Type B pancreatic cell (in vitro differentiated cells): ENCODE measurements around the gene PLD6. TPM values are rescaled to one million over a fixed set of nuclear protein-coding genes. Genes with fewer than 3 reads are reported as not detected.

ENCODE experiments used
- DNase-seq: peaks from one replicate; pipeline ENCODE4 v3.0.0; 2021; ENCODE audit warnings: mixed read lengths; ENCODE audit not compliant: unreplicated experiment; ENCODE audit errors: extremely low spot score
- H3K27ac Mint-ChIP-seq: 2 replicates; pipeline ENCODE4 v1.8.0; 2021; ENCODE audit warnings: mild to moderate bottlenecking, mixed read lengths
- H3K27me3 Mint-ChIP-seq: 2 replicates; pipeline ENCODE4 v1.8.0; 2021; ENCODE audit warnings: mixed read lengths
- H3K36me3 Mint-ChIP-seq: 2 replicates; pipeline ENCODE4 v1.8.0; 2021; ENCODE audit warnings: mixed read lengths
- H3K4me1 Mint-ChIP-seq: one replicate; pipeline ENCODE4 v1.8.0; 2021; ENCODE audit warnings: mixed read lengths; ENCODE audit not compliant: unreplicated experiment
- H3K4me3 Mint-ChIP-seq: 2 replicates; pipeline ENCODE4 v1.8.0; 2021; ENCODE audit warnings: mild to moderate bottlenecking, mixed read lengths
- H3K9me3 Mint-ChIP-seq: 2 replicates; pipeline ENCODE4 v1.8.0; 2021; ENCODE audit warnings: mixed read lengths
- CTCF ChIP-seq: fragments of 200-600 bp; sonication (generic); conservative IDR thresholded peaks from 2 replicates; pipeline ENCODE4 v1.5.0; 2021; ENCODE audit warnings: antibody characterized with exemption, mild to moderate bottlenecking
- total RNA-seq: library from RNA; stranded (reverse); gene quantifications from 2 replicates; pipeline ENCODE4 v1.2.1, GENCODE V29; 2021; ENCODE audit warnings: low replicate concordance

The PLD6 gene
- total RNA-seq, 1 donor from 2014 or later: 1.5 TPM

DNA sequence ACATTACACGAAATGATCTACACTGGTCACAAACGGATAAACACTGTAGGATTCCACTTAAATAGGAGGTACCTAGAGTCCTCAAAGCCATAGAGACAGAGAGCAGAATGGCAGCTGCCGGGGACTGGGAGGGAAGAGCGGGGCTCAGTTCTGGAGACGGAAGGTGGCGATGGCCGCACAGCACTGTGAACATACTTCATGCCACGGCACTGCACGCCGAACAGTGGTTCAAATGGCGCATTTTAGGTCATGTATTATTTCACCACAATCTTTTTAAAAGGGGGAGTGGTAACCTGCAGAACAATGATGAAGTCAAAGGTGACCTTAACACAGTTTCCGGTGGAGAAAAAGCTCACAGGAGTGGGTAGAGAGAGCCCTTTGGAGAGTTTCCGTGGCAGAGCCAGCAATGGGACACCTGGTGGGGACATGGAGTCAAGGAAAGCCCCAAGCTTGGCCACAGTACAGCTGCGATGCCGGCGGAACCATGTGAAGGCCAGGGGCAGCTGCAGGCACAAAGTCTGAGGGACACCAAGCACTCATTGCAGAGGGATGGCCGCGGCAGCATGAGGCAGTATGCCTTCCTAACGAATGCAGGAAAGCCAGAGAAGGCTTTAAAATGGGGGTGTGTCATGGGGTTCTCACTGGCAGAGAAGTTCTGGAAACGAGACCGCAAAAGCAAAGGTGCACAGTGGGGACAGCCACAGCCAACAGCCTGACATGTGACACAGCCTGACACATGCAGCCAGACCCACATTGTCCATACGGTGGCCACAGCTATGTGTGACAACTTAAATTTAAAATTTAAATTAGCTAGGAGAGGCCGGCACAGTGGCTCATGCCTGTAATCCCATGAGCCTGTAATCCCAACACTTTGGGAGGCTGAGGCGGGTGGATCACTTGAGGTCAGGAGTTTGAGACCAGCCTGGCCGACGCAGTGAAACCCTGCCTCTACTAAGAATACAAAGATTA, 23.6 kb upstream of the PLD6 start:
- no peak for TF ChIP-seq CTCF
- Mint-ChIP-seq H3K36me3 (peaks cover 10% of the 10 kb centered on the region), H3K27me3 (no peaks in the 10 kb centered on the region), H3K4me3 (no peak overlapping the region), H3K4me1 (no peaks in the 10 kb centered on the region), H3K27ac (no peak overlapping the region), H3K9me3 (no peaks in the 10 kb centered on the region)
- DNase-seq: no peak

GRCh38 chr17:17228521-17229279, 22.6 kb upstream of the PLD6 start:
- H3K27ac Mint-ChIP-seq: no peak overlapping the region
- H3K27me3 Mint-ChIP-seq: no peaks in the 10 kb centered on the region
- no peak overlapping the region for H3K4me3 Mint-ChIP-seq
- TF ChIP-seq CTCF: no peak
- no peak for DNase-seq
- peaks cover 10% of the 10 kb centered on the region for H3K36me3 Mint-ChIP-seq
- no peaks in the 10 kb centered on the region for H3K9me3 Mint-ChIP-seq
- H3K4me1 Mint-ChIP-seq: no peaks in the 10 kb centered on the region

DNA sequence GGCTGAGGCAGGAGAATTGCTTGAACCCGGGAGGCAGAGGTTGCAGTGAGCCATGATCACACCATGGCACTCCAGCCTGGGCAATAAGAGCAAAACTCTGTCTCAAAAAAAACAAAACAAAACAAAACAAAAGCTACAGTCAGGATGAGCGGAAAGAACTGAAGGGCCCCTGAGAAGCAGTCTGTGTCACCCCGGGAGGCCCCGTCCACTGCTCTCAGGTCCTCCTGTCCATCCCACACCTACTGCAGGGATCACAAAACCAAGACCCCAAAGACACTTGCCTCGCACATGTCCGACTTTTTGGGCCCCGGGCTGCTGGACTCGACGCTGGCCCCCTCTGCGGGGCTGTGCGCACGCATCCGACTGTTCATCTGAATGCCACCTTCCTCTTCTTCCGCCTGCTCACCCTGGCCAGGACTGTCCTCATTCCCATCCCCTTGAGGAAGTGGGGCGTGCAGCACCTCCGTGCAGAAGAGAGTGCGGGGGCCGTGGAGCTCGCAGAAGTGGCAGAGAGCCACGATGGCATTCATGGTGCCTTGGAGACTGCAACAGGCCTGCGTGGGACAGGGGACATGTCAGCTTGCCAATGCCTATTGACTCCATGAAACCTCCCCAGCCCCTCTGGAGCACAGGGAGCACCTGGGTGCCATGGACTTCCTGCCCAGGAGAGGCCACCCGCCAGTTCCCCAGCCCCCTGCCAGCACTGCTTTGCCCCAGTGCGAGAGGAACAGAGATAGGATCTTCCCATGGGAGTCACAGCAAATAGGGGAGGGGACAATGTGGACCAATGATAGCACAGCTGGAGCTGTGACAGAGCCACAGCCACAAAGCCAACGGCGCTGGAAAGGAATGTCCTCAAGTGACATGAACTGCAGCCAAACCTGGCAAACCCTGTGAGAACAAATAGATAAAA, 21.7 kb upstream of the PLD6 start:
- DNase-seq: no peak
- Mint-ChIP-seq H3K4me3 (no peak overlapping the region), H3K9me3 (no peaks in the 10 kb centered on the region), H3K36me3 (peaks cover 10% of the 10 kb centered on the region), H3K27ac (no peak overlapping the region), H3K27me3 (no peaks in the 10 kb centered on the region), H3K4me1 (no peaks in the 10 kb centered on the region)
- no peak for TF ChIP-seq CTCF

GRCh38 chr17:17226451-17227265, 20.5 kb upstream of the PLD6 start:
- no peak for TF ChIP-seq CTCF
- no peaks in the 10 kb centered on the region for H3K4me1 Mint-ChIP-seq
- peaks cover 14% of the 10 kb centered on the region for H3K36me3 Mint-ChIP-seq
- H3K9me3 Mint-ChIP-seq: no peaks in the 10 kb centered on the region
- no peak for DNase-seq
- no peak overlapping the region for H3K27ac Mint-ChIP-seq
- H3K27me3 Mint-ChIP-seq: no peaks in the 10 kb centered on the region
- no peak overlapping the region for H3K4me3 Mint-ChIP-seq
